Measurements from ENCODE around the gene MTO1.

DNA sequence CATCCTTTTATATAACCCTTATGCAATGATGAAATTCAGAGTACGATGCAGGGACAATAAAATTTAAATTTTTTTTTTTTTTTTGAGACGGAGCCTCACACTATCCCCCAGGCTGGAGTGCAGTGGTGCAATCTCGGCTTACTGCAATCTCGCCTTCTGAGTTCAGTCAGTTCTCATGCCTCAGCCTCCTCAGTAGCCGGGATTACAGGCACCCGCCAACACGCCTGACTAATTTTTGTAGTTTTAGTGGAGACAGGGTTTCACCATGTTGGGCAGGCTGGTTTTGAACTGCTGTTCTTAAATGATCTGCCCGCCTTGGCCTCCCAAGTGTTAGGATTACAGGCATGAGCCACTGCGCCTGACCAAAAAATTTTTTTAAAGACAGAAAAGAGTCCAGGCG, 15.2 kb downstream of the MTO1 start:
- TF ChIP-seq EZH2phosphoT487 (conservative IDR thresholded peaks at IDR 0.05; ENCODE audit: low read length) = no peak
- TF ChIP-seq, protein P1, sequence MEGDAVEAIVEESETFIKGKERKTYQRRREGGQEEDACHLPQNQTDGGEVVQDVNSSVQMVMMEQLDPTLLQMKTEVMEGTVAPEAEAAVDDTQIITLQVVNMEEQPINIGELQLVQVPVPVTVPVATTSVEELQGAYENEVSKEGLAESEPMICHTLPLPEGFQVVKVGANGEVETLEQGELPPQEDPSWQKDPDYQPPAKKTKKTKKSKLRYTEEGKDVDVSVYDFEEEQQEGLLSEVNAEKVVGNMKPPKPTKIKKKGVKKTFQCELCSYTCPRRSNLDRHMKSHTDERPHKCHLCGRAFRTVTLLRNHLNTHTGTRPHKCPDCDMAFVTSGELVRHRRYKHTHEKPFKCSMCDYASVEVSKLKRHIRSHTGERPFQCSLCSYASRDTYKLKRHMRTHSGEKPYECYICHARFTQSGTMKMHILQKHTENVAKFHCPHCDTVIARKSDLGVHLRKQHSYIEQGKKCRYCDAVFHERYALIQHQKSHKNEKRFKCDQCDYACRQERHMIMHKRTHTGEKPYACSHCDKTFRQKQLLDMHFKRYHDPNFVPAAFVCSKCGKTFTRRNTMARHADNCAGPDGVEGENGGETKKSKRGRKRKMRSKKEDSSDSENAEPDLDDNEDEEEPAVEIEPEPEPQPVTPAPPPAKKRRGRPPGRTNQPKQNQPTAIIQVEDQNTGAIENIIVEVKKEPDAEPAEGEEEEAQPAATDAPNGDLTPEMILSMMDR (IDR thresholded peaks at IDR 0.05; ENCODE audit: insufficient read depth, low read length, poor library complexity, severe bottlenecking) = no peak

Measured in SU-DHL-6 (cell line).